WTC11 (cell line): ENCODE data around the gene FAM53A. TPM values are rescaled to one million over a fixed set of nuclear protein-coding genes. Genes with fewer than 3 reads are reported as not detected.

Source experiments
- ATF1 ChIP-seq: sonication (generic); formaldehyde crosslinking; IDR thresholded peaks from 2 replicates; pipeline ENCODE4 v1.8.1; 2023; ENCODE audit warnings: mild to moderate bottlenecking, moderate library complexity, missing genetic modification reagents
- E2F4 ChIP-seq: sonication (generic); formaldehyde crosslinking; IDR thresholded peaks from 2 replicates; pipeline ENCODE4 v1.8.1; 2022; ENCODE audit warnings: low read depth, mild to moderate bottlenecking, moderate library complexity, missing genetic modification reagents, borderline replicate concordance
- EMX1 ChIP-seq: fragments of 250-450 bp; sonication (Bioruptor Pico); IDR thresholded peaks from 2 replicates; pipeline ENCODE4 v1.8.0; 2021; ENCODE audit warnings: mild to moderate bottlenecking
- ESRRA ChIP-seq: sonication (generic); formaldehyde crosslinking; IDR thresholded peaks from 2 replicates; pipeline ENCODE4 v1.8.1; 2022; ENCODE audit warnings: mild to moderate bottlenecking, missing genetic modification reagents, borderline replicate concordance
- FOXK1 ChIP-seq: sonication (generic); formaldehyde crosslinking; IDR thresholded peaks from 2 replicates; pipeline ENCODE4 v1.8.0; 2022; ENCODE audit warnings: mild to moderate bottlenecking, moderate library complexity, missing genetic modification reagents
- GABPB1 ChIP-seq: sonication (generic); formaldehyde crosslinking; IDR thresholded peaks from 2 replicates; pipeline ENCODE4 v1.8.1; 2023; ENCODE audit warnings: mild to moderate bottlenecking, missing genetic modification reagents
- GRHL2 ChIP-seq: fragments of 250-450 bp; sonication (Bioruptor Pico); IDR thresholded peaks from 2 replicates; pipeline ENCODE4 v1.8.0; 2022; ENCODE audit warnings: mild to moderate bottlenecking, moderate library complexity; ENCODE audit not compliant: insufficient replicate concordance, severe bottlenecking
- HMGA2 ChIP-seq: fragments of 250-450 bp; sonication (Bioruptor Pico); IDR thresholded peaks from 2 replicates; pipeline ENCODE4 v1.4.0; 2021; ENCODE audit warnings: mild to moderate bottlenecking, moderate library complexity
- MYBL2 ChIP-seq: sonication (generic); formaldehyde crosslinking; IDR thresholded peaks from 2 replicates; pipeline ENCODE4 v1.8.1; 2023; ENCODE audit warnings: mild to moderate bottlenecking, moderate library complexity, missing genetic modification reagents
- NFYB ChIP-seq: sonication (generic); formaldehyde crosslinking; conservative IDR thresholded peaks from 2 replicates; pipeline ENCODE4 v1.8.0; 2022; ENCODE audit warnings: low read depth, missing genetic modification reagents
- NR1H2 ChIP-seq: sonication (generic); formaldehyde crosslinking; IDR thresholded peaks from 2 replicates; pipeline ENCODE4 v1.9.0; 2021; ENCODE audit warnings: mild to moderate bottlenecking, moderate library complexity, missing genetic modification reagents
- OVOL2 ChIP-seq: fragments of 250-450 bp; sonication (Bioruptor Pico); IDR thresholded peaks from 2 replicates; pipeline ENCODE4 v1.9.0; 2021; ENCODE audit warnings: mild to moderate bottlenecking, borderline replicate concordance
- PREB ChIP-seq: sonication (generic); formaldehyde crosslinking; IDR thresholded peaks from 2 replicates; pipeline ENCODE4 v1.8.1; 2022; ENCODE audit warnings: mild to moderate bottlenecking, missing genetic modification reagents, moderate library complexity, borderline replicate concordance
- TP53 ChIP-seq: sonication (generic); formaldehyde crosslinking; IDR thresholded peaks from 2 replicates; pipeline ENCODE4 v1.8.1; 2023; ENCODE audit warnings: mild to moderate bottlenecking, missing genetic modification reagents
- ZBTB21 ChIP-seq: sonication (generic); formaldehyde crosslinking; IDR thresholded peaks from 2 replicates; pipeline ENCODE4 v1.8.1; 2023; ENCODE audit warnings: mild to moderate bottlenecking, missing genetic modification reagents, borderline replicate concordance
- ZNF121 ChIP-seq: sonication (generic); formaldehyde crosslinking; IDR thresholded peaks from 2 replicates; pipeline ENCODE4 v1.8.0; 2023; ENCODE audit warnings: missing genetic modification reagents
- ZNF138 ChIP-seq: sonication (generic); formaldehyde crosslinking; conservative IDR thresholded peaks from 2 replicates; pipeline ENCODE4 v1.8.1; 2022; ENCODE audit warnings: mild to moderate bottlenecking, moderate library complexity, missing genetic modification reagents
- ZNF423 ChIP-seq: fragments of 250-450 bp; sonication (Bioruptor Pico); IDR thresholded peaks from 2 replicates; pipeline ENCODE4 v2.1.2; 2022; ENCODE audit warnings: mild to moderate bottlenecking, moderate library complexity
- ZNF532 ChIP-seq: fragments of 250-450 bp; sonication (Bioruptor Pico); IDR thresholded peaks from 2 replicates; pipeline ENCODE4 v1.9.0; 2021; ENCODE audit warnings: mild to moderate bottlenecking, borderline replicate concordance
- total RNA-seq: library from RNA; stranded (reverse); gene quantifications from 3 replicates; pipeline ENCODE4 v1.2.3, GENCODE V29; 2021
- TF ChIP-seq, protein P1 (sequence below): sonication (generic); formaldehyde crosslinking; conservative IDR thresholded peaks from 2 replicates; pipeline ENCODE4 v1.8.1; 2023; ENCODE audit warnings: mild to moderate bottlenecking, low read depth, missing genetic modification reagents, moderate library complexity
- TF ChIP-seq, protein P2 (sequence below): sonication (generic); formaldehyde crosslinking; IDR thresholded peaks from 2 replicates; pipeline ENCODE4 v1.8.1; 2023; ENCODE audit warnings: mild to moderate bottlenecking, missing genetic modification reagents, moderate library complexity
- TF ChIP-seq, protein P3 (sequence below): sonication (generic); formaldehyde crosslinking; IDR thresholded peaks from 2 replicates; pipeline ENCODE4 v1.8.0; 2023; ENCODE audit warnings: missing genetic modification reagents
- TF ChIP-seq, protein P4 (sequence below): sonication (generic); formaldehyde crosslinking; IDR thresholded peaks from 2 replicates; pipeline ENCODE4 v1.8.1; 2023; ENCODE audit warnings: mild to moderate bottlenecking, missing genetic modification reagents
- TF ChIP-seq, protein P5 (sequence below): sonication (generic); formaldehyde crosslinking; IDR thresholded peaks from 2 replicates; pipeline ENCODE4 v1.8.0; 2022; ENCODE audit warnings: mild to moderate bottlenecking, missing genetic modification reagents
- TF ChIP-seq, protein P6 (sequence below): sonication (generic); formaldehyde crosslinking; IDR thresholded peaks from 2 replicates; pipeline ENCODE4 v1.8.1; 2023; ENCODE audit warnings: mild to moderate bottlenecking, missing genetic modification reagents, moderate library complexity

FAM53A gene
- total RNA-seq, 1 experiment from 2014 or later, result 2.9 TPM

GRCh38 chr4:1721003-1721665 lies 37.0 kb upstream of the FAM53A start, which contains the start of the genes TACC3 and TMEM129 (continued):
- TF ChIP-seq NR1H2 (no peak), GRHL2 (CRISPR knock-in tag) (no peak), ESRRA (no peak), FOXK1 (CRISPR knock-in tag) (peak; percentile 57; the same call in 1 of the 2 replicates), ZNF532 (no peak), GABPB1 (CRISPR knock-in tag) (peak; percentile 68), ZNF121 (CRISPR knock-in tag) (no peak), EMX1 (CRISPR knock-in tag) (no peak), NFYB (peak; percentile 65; the same call in 1 of the 2 replicates), ZNF138 (no peak), HMGA2 (no peak), TP53 (CRISPR knock-in tag) (no peak), PREB (CRISPR knock-in tag) (no peak), E2F4 (CRISPR knock-in tag) (peak; percentile 92; the same call in 1 of the 2 replicates), ATF1 (CRISPR knock-in tag) (no peak), MYBL2 (CRISPR knock-in tag) (peak; percentile 99), OVOL2 (CRISPR knock-in tag) (no peak), ZBTB21 (CRISPR knock-in tag) (no peak), ZNF423 (peak; percentile 81)
- TF ChIP-seq, protein P1, sequence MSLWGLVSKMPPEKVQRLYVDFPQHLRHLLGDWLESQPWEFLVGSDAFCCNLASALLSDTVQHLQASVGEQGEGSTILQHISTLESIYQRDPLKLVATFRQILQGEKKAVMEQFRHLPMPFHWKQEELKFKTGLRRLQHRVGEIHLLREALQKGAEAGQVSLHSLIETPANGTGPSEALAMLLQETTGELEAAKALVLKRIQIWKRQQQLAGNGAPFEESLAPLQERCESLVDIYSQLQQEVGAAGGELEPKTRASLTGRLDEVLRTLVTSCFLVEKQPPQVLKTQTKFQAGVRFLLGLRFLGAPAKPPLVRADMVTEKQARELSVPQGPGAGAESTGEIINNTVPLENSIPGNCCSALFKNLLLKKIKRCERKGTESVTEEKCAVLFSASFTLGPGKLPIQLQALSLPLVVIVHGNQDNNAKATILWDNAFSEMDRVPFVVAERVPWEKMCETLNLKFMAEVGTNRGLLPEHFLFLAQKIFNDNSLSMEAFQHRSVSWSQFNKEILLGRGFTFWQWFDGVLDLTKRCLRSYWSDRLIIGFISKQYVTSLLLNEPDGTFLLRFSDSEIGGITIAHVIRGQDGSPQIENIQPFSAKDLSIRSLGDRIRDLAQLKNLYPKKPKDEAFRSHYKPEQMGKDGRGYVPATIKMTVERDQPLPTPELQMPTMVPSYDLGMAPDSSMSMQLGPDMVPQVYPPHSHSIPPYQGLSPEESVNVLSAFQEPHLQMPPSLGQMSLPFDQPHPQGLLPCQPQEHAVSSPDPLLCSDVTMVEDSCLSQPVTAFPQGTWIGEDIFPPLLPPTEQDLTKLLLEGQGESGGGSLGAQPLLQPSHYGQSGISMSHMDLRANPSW (CRISPR knock-in tag), result no peak
- TF ChIP-seq, protein P2, sequence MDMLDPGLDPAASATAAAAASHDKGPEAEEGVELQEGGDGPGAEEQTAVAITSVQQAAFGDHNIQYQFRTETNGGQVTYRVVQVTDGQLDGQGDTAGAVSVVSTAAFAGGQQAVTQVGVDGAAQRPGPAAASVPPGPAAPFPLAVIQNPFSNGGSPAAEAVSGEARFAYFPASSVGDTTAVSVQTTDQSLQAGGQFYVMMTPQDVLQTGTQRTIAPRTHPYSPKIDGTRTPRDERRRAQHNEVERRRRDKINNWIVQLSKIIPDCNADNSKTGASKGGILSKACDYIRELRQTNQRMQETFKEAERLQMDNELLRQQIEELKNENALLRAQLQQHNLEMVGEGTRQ (CRISPR knock-in tag), result no peak
- TF ChIP-seq, protein P3, sequence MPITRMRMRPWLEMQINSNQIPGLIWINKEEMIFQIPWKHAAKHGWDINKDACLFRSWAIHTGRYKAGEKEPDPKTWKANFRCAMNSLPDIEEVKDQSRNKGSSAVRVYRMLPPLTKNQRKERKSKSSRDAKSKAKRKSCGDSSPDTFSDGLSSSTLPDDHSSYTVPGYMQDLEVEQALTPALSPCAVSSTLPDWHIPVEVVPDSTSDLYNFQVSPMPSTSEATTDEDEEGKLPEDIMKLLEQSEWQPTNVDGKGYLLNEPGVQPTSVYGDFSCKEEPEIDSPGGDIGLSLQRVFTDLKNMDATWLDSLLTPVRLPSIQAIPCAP (CRISPR knock-in tag), result no peak
- TF ChIP-seq, protein P4, sequence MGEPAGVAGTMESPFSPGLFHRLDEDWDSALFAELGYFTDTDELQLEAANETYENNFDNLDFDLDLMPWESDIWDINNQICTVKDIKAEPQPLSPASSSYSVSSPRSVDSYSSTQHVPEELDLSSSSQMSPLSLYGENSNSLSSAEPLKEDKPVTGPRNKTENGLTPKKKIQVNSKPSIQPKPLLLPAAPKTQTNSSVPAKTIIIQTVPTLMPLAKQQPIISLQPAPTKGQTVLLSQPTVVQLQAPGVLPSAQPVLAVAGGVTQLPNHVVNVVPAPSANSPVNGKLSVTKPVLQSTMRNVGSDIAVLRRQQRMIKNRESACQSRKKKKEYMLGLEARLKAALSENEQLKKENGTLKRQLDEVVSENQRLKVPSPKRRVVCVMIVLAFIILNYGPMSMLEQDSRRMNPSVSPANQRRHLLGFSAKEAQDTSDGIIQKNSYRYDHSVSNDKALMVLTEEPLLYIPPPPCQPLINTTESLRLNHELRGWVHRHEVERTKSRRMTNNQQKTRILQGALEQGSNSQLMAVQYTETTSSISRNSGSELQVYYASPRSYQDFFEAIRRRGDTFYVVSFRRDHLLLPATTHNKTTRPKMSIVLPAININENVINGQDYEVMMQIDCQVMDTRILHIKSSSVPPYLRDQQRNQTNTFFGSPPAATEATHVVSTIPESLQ (CRISPR knock-in tag), result no peak
- TF ChIP-seq, protein P5, sequence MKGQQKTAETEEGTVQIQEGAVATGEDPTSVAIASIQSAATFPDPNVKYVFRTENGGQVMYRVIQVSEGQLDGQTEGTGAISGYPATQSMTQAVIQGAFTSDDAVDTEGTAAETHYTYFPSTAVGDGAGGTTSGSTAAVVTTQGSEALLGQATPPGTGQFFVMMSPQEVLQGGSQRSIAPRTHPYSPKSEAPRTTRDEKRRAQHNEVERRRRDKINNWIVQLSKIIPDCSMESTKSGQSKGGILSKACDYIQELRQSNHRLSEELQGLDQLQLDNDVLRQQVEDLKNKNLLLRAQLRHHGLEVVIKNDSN, result no peak
- TF ChIP-seq, protein P6, sequence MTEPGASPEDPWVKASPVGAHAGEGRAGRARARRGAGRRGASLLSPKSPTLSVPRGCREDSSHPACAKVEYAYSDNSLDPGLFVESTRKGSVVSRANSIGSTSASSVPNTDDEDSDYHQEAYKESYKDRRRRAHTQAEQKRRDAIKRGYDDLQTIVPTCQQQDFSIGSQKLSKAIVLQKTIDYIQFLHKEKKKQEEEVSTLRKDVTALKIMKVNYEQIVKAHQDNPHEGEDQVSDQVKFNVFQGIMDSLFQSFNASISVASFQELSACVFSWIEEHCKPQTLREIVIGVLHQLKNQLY (CRISPR knock-in tag), result no peak
